ENCODE results near the gene RHOXF2.
"Not testable (repeated sequence)": the region's sequence is repeated elsewhere in the genome, so short reads cannot be mapped to it uniquely, and the experiment has no call there.

RHOXF2 gene

GRCh38 chrX:120158313-120158712, at the start of gene RHOXF2:
TSS of gene RHOXF2 (plus strand) at chrX:120158613. CDS start at chrX:120158751, 138 bp downstream.
- in situ Hi-C loops (cut with MboI; ENCODE audit: low sequenced_read_pairs) = not testable (repeated sequence)

- in situ Hi-C loops (cut with MboI; ENCODE audit: low sequenced_read_pairs) = no loop called here
These were observed 49.0 kb upstream of the RHOXF2 start for GRCh38 chrX:120109378-120109777.

- in situ Hi-C loops (cut with MboI; ENCODE audit: low sequenced_read_pairs) = no loop called here
These were observed 46.8 kb upstream of the RHOXF2 start for GRCh38 chrX:120111611-120112010.

GRCh38 chrX:120115438-120115963, 42.9 kb upstream of the RHOXF2 start, which contains the start of gene RHOXF1:
TSS of gene RHOXF1 (minus strand) at chrX:120115913. CDS start at chrX:120115862, 51 bp downstream.
- in situ Hi-C loops (cut with MboI; ENCODE audit: low sequenced_read_pairs) = no loop called here

GRCh38 chrX:120120223-120120622, 38.2 kb upstream of the RHOXF2 start:
- in situ Hi-C loops (cut with MboI; ENCODE audit: low sequenced_read_pairs) = no loop called here

GRCh38 chrX:120125444-120125843, 33.0 kb upstream of the RHOXF2 start:
- in situ Hi-C loops (cut with MboI; ENCODE audit: low sequenced_read_pairs) = no loop called here

GRCh38 chrX:120128306-120128846, 30.0 kb upstream of the RHOXF2 start:
- in situ Hi-C loops (cut with MboI; ENCODE audit: low sequenced_read_pairs) = not testable (repeated sequence)

- in situ Hi-C loops (cut with MboI; ENCODE audit: low sequenced_read_pairs) = no loop called here
These were observed 22.3 kb upstream of the RHOXF2 start for GRCh38 chrX:120136128-120136527.

GRCh38 chrX:120136840-120137239, 21.6 kb upstream of the RHOXF2 start:
- in situ Hi-C loops (cut with MboI; ENCODE audit: low sequenced_read_pairs) = no loop called here

GRCh38 chrX:120137439-120137838, 21.0 kb upstream of the RHOXF2 start:
- in situ Hi-C loops (cut with MboI; ENCODE audit: low sequenced_read_pairs) = no loop called here

- in situ Hi-C loops (cut with MboI; ENCODE audit: low sequenced_read_pairs) = no loop called here
These were observed 18.0 kb upstream of the RHOXF2 start for GRCh38 chrX:120140293-120140981.

GRCh38 chrX:120144178-120144844, 14.1 kb upstream of the RHOXF2 start:
- in situ Hi-C loops (cut with MboI; ENCODE audit: low sequenced_read_pairs) = no loop called here

- in situ Hi-C loops (cut with MboI; ENCODE audit: low sequenced_read_pairs) = no loop called here
These were observed 13.0 kb upstream of the RHOXF2 start for GRCh38 chrX:120145295-120145925.

- in situ Hi-C loops (cut with MboI; ENCODE audit: low sequenced_read_pairs) = not testable (repeated sequence)
These were observed 12.1 kb upstream of the RHOXF2 start for GRCh38 chrX:120146323-120146722.

GRCh38 chrX:120147537-120147936, 10.9 kb upstream of the RHOXF2 start:
- in situ Hi-C loops (cut with MboI; ENCODE audit: low sequenced_read_pairs) = no loop called here

- in situ Hi-C loops (cut with MboI; ENCODE audit: low sequenced_read_pairs) = not testable (repeated sequence)
These were observed 8.2 kb upstream of the RHOXF2 start for GRCh38 chrX:120150109-120150744.

GRCh38 chrX:120159086-120159485, 673 bp downstream of the RHOXF2 start:
- in situ Hi-C loops (cut with MboI; ENCODE audit: low sequenced_read_pairs) = not testable (repeated sequence)

GRCh38 chrX:120193254-120193653, 34.8 kb downstream of the RHOXF2 start:
- in situ Hi-C loops (cut with MboI; ENCODE audit: low sequenced_read_pairs) = not testable (repeated sequence)

- in situ Hi-C loops (cut with MboI; ENCODE audit: low sequenced_read_pairs) = not testable (repeated sequence)
These were observed 35.3 kb downstream of the RHOXF2 start for GRCh38 chrX:120193720-120194119.

GRCh38 chrX:120195786-120196185, 37.4 kb downstream of the RHOXF2 start:
- in situ Hi-C loops (cut with MboI; ENCODE audit: low sequenced_read_pairs) = not testable (repeated sequence)
